GM18511 (cell line): ENCODE measurements around the gene ZNF221.
A peak's percentile ranks its signal among the peaks of the same experiment; 100 is the strongest.
"Not testable (repeated sequence)": the region's sequence is repeated elsewhere in the genome, so short reads cannot be mapped to it uniquely, and the experiment has no call there.

Experiments
- ATAC-seq: cut with Tn5 transposase; IDR thresholded peaks from one replicate; pipeline ENCODE4 v1.9.1; 2021; ENCODE audit warnings: mild to moderate bottlenecking, moderate library complexity; ENCODE audit not compliant: unreplicated experiment

ZNF221 gene

DNA sequence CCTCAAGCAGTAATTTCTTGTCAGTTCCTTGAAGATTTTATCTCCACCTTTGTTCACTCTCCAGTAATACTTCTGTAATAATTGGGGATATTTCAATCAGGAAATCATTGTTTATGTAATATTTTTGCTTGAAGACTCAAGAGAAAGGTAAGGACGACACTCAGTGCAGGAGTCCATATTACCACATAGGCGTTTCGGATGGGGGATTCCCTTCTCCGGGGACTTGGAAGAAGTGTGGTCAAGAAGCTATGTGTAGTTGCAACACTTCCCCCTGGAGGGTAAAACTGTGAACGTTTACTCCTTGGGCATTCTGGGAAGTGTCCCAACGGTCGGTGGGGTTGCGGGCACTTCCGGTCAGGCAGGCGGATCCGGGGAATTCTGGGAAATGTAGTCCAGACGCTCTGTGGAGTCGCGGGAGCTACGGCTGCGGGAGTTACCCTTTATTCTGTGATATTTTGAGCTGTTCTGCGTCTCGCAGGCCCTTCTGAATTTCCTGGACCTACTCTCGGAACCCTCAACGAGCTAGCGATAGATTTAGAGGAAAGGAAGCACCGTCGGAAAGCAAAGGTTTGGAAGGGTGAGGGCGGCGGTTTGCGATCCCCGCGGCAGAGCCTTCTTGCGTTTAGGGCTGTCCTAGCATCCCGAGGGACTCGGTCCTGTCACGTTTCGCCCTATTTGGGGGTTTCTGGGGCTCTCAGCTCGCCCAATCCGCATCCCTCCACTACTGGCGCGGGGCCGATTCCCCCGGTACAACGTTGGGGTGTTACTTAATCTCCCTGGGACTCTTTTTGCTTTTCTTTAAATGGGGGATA, at the start of gene ZNF221:
TSS of gene ZNF221 (plus strand) at position 395 of the 812 bp plus-strand sequence. CDS start 11,499 bp downstream, outside the sequence.
- peak; percentile 98 for ATAC-seq

DNA sequence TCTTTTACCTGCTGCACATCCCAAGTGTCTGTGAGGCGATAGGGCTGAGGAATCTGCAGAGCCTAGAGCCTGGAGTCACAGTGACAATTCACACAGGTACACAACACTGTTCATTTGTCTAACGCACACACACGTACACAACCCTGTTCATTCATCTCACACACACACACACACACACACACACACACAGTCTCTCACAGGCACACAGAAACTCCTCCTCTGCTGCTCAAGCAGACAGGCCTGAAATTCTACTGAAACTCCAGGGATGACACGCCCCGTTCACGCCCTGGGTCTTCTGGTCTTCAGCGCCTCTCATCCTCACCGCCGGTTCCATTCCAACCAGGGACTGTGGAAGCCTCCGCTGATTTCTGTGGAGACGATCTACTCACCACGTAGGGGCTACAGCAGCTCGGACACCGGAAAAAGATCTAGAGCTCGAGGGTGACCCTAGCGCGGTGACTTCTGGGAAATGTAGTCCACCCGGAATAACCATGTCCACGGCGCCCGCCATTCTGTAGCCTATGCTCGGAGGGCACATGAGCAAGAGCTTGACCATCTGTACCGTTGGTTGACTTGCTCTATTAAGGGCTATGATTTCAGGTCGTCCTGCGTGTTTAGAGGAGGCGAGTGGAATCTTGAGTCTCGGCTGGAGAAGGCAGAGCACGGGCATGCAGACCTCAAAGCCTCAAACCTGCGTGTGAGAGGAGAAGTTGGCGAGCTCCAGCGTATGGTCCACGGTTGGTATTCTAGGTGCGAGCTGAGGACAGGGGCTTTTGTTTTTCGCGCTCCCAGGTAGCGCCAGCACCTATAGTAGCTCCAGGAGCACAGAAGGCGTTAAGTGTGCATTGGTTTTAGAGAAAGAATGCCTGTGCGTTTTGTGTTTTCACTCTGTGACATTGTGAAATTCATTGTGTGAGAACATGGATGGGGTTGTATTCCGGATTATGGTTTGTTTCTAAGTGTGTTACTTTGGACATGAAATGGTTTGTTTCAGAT, 49.3 kb upstream of the ZNF221 start:
- ATAC-seq = no peak

DNA sequence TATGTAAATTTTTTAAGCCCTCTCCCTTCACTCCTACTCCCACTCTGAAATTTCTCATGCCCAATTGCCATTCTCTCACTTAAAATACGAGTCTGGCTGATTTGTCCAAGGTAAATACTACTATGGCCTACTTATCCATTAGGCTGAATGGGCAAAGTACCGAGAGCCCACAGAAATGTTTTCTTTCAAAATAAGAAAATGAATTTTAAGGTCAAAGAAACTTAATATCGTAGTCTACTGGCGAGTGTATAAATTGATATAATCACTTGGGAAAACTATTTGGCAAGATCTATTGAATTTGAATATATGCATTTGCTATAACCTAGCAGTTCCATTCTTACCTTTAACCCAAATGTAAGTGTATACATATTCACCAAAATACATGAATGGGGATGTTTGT, 48.6 kb upstream of the ZNF221 start:
- no peak for ATAC-seq

DNA sequence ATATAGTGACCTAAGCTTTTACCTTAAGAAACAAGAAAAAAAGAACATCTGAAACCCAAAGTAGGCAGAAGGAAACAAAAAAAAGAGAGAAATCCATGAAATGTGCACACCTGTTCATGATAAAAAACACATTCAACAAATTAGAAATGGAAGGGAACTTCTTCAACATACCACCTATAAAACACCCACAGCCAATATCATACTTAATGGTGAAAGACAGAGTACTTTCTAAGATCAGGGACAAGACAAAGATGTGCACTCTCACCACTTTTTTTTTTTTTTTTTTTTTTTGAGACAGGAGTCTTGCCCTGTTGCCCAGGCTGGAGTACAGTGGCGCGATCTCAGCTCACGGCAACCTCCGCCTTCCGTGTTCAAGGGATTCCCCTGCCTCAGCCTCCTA, 45.1 kb upstream of the ZNF221 start:
- no peak for ATAC-seq

DNA sequence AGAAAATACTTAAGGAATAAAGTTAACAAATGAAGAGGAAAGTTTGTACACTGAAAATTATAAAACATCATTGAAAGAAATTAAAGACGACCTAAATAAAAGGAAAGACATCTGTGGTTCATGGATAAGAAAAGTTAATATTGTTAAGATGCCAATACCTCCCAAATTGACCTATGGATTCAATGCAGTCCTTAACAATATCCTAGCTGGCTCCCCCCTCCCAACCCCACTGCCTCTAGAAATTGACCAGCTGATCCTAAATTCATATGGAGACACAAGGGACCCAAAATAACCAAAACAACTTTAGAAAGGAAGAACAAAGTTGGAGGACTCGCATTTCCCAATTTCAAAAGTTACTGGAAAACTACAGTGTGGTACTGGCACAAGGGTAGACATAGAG, 44.3 kb upstream of the ZNF221 start:
- ATAC-seq = no peak

DNA sequence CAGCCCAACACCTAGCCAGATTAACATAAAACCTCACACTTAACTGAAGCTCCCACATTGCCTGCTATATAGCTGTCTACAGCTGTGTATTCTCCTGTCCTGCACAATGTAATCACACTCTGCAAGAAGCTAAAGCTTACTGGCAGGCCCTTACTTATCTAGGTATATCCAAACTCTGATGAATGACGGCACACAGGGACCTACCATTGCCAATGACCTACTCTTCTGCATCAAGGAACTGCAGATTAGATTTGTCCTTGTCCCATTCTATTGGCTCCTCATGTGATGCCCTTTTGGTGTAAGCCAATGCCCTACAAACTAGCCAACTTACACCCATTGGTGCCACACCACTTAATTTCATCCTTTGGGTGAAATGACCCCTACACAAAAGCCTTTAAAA, 42.4 kb upstream of the ZNF221 start:
- no peak for ATAC-seq

DNA sequence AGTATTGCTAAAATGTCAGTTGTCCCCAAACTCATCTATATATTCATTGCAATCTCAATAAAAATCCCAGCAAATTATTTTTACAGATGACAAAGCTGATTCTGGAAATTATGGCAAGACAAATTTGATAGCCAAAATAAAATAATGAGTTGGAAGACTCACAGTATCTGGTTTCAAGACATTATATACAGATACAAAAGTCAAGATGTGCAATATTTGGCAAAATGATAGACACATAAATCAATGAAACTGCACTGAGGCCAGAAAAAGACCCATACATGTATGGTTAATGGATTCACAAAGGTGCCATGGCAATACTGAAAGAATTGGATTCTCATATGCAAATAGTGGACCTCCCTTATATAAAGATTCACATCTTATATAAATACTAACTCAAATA, 40.1 kb upstream of the ZNF221 start:
- ATAC-seq = no peak

DNA sequence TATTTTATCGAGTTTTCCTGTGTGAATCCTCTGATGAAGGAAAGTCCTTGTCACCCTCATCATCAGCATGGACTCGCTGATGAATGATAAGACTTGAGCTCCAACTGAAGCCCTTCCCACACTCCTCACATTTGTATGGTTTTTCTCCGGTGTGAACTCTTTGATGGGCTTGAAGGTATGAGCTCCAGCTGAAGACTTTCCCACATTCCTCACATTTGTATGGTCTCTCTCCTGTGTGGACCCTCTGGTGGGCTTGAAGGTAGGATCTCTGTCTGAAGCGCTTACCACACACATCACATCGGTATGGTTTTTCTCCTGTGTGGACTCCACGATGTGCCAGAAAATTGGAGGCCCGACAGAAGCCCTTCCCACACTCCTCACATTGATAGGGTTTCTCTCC, 37.6 kb upstream of the ZNF221 start:
- no peak for ATAC-seq

DNA sequence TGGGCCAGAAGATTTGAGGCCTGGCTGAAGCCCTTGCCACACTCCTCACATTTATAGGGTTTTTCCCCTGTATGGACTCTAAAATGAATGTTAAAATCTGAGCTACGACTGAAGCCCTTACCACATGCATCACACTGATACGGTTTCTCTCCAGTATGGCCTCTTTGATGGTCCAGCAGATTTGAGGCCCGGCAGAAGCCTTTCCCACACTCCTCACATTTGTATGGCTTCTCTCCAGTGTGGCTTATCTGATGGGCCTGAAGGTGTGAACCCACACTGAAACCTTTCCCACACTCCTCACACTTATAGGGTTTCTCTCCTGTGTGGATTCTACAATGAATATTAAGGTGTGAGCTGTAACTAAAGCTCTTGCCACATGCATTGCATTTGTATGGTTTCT, 37.0 kb upstream of the ZNF221 start:
- ATAC-seq = no peak

DNA sequence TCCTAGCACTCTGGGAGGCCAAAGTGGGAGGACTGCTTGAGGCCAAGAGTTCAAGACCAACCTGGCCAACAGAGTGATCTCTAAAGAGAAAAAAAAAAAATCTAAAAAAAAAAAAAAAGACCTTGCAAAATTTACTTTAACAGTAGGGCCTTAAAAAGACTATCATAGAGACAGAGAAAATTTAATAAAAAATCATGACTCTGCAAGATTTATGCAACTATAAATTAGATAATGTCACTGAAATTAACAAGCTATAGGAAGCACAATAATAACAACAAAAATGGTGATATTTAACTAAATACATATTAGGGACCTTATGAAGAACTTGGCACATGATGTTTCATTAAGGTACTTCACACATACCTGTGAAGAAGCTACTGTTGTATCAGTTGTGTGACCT, 27.2 kb upstream of the ZNF221 start:
- no peak for ATAC-seq

DNA sequence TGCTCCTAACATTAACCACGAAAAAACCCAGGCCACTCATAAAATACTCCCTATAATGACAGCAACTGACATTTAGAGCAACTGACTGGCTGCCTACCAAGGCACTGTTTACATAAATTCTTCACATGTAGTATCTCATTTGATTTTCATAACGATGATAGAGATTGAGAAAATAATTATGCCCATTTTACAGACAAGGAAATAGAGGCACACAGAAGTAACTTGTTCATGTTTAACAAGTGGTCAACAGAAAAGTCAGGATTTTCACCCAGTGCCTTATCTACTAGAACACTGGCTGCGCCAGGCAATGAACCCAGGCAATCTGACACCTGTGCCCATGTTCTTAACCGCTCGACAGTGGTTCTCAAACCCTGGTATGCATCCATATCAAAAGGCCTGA, 22.2 kb upstream of the ZNF221 start:
- ATAC-seq = no peak

DNA sequence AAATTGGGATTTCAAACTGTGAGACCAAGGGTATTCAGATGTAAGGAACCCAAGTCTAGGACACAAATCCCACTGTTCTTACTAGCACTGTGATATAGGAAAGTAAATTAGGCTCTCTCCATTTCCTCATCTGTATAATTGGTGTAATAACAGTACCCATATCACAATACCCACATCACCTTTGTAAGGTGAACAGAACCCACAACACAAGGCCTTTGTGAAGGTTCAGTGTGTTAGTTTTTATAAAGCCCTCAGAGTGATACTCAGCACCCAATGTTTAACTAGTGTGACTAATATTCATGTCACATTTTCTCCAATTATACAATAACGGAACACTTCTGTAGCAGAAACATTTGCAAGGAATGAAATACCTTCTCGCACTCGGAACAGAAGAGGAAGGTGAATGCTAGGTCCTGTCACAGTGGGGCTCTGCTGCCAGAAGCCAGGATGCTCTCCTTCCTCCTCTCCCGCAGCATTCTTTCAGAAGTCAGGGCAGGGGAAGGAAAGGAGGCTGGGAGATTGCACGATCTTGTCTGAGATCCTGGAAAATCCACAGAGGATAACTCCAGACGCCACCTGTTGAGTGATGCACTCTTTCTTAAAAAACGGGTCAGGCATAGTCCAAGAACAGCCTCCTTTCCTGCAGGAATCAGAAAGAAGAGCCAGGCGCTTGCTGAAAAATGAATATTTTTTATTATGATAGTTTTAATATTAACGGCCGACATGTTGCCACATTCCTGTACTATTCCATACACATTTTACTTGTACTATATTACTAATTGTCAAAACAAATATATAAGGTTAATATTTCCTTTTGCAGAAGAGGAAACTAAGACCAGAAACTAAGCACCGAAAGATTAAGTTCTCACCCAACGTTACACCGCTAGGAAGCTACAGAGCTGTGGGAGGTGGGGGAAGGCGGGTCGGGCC, 16.7 kb upstream of the ZNF221 start:
- no peak for ATAC-seq

DNA sequence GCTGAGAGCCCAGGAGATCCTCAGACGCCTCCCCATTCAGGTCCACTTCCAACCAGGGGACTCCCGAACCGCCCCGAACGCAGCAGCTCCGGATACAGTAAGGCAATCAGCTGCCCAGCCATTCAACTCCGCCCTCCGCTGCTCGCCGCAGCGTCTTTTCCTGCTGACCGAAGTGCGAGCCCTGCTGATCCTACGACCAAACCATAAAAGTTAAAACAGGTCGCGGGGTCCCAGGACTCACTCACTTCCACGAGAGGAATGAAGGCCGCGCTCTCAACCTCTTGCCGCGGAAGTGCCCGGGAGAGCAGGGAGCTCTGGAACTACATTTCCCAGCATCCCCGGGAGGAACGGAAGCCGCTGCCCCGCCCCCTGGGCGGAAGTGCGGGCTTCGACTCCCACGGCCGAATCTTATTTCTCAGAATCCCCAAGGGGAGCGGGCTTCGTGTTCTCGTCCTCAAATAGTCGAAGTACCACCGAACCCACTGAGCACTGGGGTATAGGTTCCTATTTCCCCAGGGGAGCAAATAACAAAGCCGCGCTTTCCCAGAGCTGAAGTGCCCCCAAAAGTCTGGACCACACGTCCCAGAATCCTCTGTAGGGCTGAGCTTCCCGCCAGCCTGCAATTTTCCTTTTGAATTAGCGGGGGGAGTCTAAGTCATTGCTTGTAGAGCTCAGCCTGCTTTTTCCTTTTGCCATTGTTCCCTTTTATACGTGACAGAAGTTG, 15.9 kb upstream of the ZNF221 start, which contains the start of gene ZNF45:
TSS of gene ZNF45 (minus strand) at position 298 of the 724 bp plus-strand sequence. CDS start 13,097 bp downstream, outside the sequence.
- peak; percentile 96 for ATAC-seq

DNA sequence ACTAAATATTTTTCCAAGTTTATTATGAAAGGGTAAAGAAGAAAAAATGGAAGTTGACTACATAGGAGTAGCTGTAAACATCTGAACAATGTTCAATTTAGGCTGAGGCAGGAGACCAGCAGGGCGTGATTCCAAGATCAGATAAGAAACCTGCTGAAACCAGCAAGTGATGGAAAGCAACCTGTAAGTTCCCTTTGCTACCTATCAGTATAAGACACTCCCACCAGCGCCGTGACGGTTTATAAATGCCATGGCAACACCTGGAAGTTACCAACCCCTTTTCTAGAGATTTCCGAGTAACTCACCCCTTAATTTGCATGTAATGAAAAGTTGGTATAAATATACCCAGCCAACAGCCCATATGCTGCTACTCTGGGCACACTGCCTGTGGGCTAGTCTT, 14.8 kb upstream of the ZNF221 start:
- no peak for ATAC-seq

DNA sequence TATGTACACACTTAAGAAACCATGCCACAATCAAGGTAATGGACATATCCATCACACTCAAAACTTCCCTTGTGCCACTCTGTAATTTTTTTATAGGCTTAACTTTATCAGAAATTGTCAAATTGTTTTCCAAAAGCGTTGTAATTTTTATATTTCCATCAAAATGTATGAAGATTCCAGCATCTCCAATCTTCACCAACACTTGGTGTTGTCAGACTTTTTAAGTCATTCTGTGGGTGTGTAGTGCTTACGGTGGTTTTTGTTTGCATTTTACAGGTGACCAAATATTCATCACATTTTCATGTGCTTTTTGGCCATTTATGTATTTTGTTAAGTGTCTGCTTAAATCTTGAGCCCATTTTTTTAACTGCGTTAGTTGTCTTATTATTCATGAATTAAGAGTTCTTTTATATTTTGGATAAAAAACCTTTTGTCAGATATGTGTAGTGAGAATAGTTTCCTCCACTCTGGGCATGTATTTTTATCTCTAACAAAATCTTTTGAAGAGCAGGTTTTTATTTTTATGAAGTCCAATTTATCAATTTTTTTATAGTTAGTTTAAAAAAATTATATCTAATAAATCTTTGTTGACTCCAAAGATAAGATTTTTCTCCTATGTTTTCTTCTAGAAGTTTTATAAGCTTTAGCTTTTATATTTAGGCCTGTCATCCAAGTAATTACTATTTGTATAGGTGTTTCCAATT, 11.3 kb upstream of the ZNF221 start:
- ATAC-seq = no peak

DNA sequence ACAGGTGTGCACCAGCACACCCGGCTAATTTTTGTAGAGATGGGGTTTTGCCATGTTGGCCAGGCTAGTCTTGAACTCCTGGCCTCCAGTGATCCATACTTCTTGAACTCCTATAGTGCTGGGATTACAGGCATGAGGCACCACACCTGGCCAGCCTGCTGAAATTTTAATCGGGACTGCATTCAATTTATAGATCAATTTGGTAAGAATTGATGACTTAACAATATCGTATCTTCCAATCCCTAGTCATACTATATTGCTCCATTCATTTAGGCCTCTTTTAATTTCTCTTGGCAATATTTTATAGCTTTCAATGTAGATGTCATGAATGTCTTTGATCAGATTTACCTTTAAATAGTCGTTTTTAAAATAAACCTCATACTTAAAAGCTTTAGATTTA, 10.3 kb upstream of the ZNF221 start:
- ATAC-seq = no peak

DNA sequence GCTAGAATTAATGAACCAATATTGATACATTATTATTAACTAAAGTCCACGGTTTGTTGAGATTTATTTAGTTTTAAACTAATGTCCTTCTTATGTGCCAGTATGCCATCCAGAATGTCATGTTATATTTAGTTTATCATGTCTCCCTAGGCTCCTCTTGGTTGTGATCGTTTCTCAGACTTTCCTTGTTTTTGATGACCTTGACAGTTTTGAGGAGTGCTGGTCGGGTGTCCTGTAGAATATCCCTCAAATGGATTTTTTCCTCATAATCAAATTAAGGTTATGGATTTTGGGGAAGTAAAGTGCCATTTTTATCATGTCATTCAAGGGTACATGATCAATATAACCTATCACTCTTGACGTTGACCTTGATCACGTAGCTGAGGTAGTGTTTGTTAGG, 9.8 kb upstream of the ZNF221 start:
- ATAC-seq = no peak

DNA sequence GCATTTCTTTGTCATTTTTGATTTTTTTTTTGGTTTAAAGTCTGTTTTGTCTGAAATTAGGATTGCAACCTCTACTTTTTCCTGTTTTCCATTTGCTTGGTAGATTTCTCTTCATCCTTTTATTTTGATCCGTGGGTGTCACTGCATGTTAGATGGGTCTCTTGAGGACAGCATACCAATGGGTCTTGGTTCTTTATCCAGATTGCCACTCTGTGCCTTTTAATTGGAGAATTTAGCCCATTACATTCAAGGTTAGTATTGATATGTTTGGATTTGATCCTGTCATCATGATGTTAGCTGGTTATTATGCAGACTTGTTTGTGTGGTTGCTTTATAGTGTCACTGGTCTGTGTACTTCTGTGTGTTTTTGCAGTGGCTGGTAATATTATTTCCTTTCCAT, 3.6 kb upstream of the ZNF221 start:
- not testable (repeated sequence) for ATAC-seq

DNA sequence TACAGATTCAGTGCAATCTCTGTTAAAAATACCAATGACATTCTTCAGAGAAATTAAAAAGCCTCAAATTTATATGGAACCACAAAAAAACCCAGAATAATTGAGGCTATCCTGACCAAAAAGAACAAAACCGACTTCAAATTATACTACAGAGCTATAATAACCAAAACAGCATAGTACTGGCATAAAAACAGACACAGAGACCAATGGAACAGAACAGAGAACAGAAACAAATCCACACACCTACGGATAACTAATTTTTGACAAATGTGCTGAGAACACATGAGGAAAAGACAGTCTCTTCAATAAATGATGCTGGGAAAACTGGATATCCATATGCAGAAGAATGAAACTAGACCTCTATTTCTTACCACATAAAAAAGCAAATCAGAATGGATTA, 1.2 kb upstream of the ZNF221 start:
- not testable (repeated sequence) for ATAC-seq
